ENCODE data around the gene VEGFC.

DNA sequence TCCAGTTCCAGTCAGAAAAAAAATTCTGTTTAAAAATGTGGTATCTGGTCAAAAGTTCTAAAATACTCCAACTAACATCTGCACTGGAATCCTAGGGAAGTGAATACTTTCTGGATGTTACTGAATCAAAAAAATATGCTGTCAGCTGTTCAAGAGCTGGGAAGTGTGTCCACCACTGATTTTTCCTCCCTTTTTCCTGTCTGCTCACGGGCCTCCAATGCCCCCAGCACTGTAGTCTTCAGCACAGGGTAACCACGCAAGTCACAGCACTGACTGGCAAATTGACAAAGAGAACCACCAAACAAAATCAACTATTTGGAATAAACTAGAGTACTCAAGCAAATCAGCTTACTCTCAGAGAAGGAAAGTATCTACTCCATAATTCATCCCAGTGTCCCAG lies 9.9 kb downstream of the VEGFC start:
- TF ChIP-seq, protein P1, sequence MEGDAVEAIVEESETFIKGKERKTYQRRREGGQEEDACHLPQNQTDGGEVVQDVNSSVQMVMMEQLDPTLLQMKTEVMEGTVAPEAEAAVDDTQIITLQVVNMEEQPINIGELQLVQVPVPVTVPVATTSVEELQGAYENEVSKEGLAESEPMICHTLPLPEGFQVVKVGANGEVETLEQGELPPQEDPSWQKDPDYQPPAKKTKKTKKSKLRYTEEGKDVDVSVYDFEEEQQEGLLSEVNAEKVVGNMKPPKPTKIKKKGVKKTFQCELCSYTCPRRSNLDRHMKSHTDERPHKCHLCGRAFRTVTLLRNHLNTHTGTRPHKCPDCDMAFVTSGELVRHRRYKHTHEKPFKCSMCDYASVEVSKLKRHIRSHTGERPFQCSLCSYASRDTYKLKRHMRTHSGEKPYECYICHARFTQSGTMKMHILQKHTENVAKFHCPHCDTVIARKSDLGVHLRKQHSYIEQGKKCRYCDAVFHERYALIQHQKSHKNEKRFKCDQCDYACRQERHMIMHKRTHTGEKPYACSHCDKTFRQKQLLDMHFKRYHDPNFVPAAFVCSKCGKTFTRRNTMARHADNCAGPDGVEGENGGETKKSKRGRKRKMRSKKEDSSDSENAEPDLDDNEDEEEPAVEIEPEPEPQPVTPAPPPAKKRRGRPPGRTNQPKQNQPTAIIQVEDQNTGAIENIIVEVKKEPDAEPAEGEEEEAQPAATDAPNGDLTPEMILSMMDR (optimal IDR thresholded peaks at IDR 0.05 in 1 of 3, IDR thresholded peaks at IDR 0.05 in 1 of 3, conservative IDR thresholded peaks at IDR 0.05 in 1 of 3; ENCODE audit: extremely low read depth in 1 of 3, insufficient read depth in 2 of 3, low read length in 3 of 3): no peak
- TF ChIP-seq EZH2 (IDR thresholded peaks at IDR 0.05; ENCODE audit: low read length): no peak

Measured in keratinocyte (primary cell).